Activated effector memory CD4-positive, alpha-beta T cell treated with Interleukin-2 at 50 U/mL for 16 hours (primary cell): ENCODE results near the gene CYP4F22.
"Not testable (repeated sequence)": the region's sequence is repeated elsewhere in the genome, so short reads cannot be mapped to it uniquely, and the experiment has no call there.

Source experiments
- DNase-seq: peaks from one replicate; pipeline ENCODE4 v3.0.0-alpha.2; 2020

The CYP4F22 gene

GRCh38 chr19:15583346-15583745, 75.0 kb downstream of the CYP4F22 start:
- no peak for DNase-seq

GRCh38 chr19:15584095-15584494, 75.8 kb downstream of the CYP4F22 start:
- DNase-seq, result no peak

- DNase-seq, result peak; percentile 67
Observed at GRCh38 chr19:15584541-15585115, 76.3 kb downstream of the CYP4F22 start.

GRCh38 chr19:15587663-15588062, 79.3 kb downstream of the CYP4F22 start:
- DNase-seq, result no peak

- DNase-seq, result no peak
Observed at GRCh38 chr19:15588265-15588664, 79.9 kb downstream of the CYP4F22 start.

GRCh38 chr19:15589760-15590451, 81.6 kb downstream of the CYP4F22 start:
- no peak for DNase-seq

GRCh38 chr19:15591796-15592195, 83.5 kb downstream of the CYP4F22 start:
- no peak for DNase-seq

- DNase-seq, result not testable (repeated sequence)
Observed at GRCh38 chr19:15592506-15592905, 84.2 kb downstream of the CYP4F22 start.

- not testable (repeated sequence) for DNase-seq
Observed at GRCh38 chr19:15593766-15594165, 85.4 kb downstream of the CYP4F22 start.

GRCh38 chr19:15595069-15595468, 86.7 kb downstream of the CYP4F22 start:
- DNase-seq, result no peak
